Kidney epithelial cell (primary cell): ENCODE data around the gene LEP. TPM values are rescaled to one million over a fixed set of nuclear protein-coding genes. Genes with fewer than 3 reads are reported as not detected.

ENCODE experiments used
- DNase-seq: peaks from one replicate; pipeline ENCODE4 v3.0.0-alpha.2; 2010; ENCODE audit warnings: low read depth
- H3K27me3 ChIP-seq: 2 replicates; pipeline ENCODE4 v1.6.0; 2011; ENCODE audit warnings: low read length; ENCODE audit not compliant: control insufficient read depth, insufficient read depth
- H3K36me3 ChIP-seq: 2 replicates; pipeline ENCODE4 v1.5.1; 2011; ENCODE audit warnings: low read length; ENCODE audit not compliant: control insufficient read depth, insufficient read depth
- H3K4me3 ChIP-seq: 2 replicates; pipeline ENCODE4 v1.5.1; 2011; ENCODE audit warnings: low read depth, mild to moderate bottlenecking, control low read depth, low read length
- CTCF ChIP-seq: IDR thresholded peaks from 2 replicates; pipeline ENCODE4 v1.5.1; 2011; ENCODE audit warnings: mild to moderate bottlenecking, moderate library complexity, low read length, control low read depth, inconsistent platforms; ENCODE audit not compliant: insufficient read depth, poor library complexity, severe bottlenecking
- total RNA-seq: library from RNA; depleted of rRNA; stranded (reverse); fragments of >200 nt; gene quantifications from 2 replicates; pipeline ENCODE4 v1.2.3, GENCODE V29; 2015

Gene LEP
- total RNA-seq, 1 donor from 2014 or later = not detected

DNA sequence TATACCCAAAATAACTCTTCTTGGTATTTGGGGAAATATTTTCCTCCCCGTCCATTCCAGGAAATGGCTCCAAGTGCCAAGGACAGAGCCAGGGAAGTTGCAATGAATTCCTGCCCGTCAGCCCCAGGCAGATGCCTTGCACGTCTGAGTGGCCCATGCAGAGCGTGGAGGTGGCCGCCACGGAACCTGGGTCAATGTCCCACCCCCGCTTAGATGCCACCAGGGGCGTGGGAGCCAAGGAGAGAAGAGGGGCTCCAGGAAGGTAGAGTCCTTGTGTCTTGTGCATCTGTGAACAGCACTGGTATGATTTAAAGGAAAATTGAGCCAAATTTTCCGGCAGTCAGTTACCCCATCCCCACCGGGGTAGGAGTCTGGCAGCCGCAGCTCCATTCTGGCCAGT is 1.6 kb downstream of the LEP start:
- Histone ChIP-seq H3K36me3 (no peaks in the 10 kb centered on the region), H3K4me3 (no peak overlapping the region), H3K27me3 (peaks cover 36% of the 10 kb centered on the region)
- DNase-seq = no peak
- no peak for TF ChIP-seq CTCF

DNA sequence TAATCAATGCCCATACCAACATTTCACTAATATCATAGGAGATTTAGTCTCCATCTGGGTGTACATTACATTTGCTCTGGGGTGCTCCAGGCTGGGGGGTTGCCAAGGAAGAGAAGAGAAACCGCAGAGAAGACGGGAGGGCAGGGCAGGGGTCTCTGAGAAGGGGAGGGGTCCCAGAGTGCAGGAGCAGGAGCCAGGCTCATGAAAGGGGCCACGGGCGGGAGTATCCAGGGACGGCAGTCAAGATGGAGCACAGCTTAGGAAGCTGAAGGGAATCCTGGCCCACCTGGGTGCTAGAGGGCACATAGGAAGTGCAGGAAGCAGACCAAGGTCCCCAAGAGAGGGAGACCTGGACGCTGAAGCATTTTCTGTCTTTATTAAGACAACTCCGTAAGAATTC is 2.2 kb downstream of the LEP start:
- Histone ChIP-seq H3K4me3 (no peak overlapping the region), H3K36me3 (no peaks in the 10 kb centered on the region), H3K27me3 (peaks cover 36% of the 10 kb centered on the region)
- no peak for TF ChIP-seq CTCF
- no peak for DNase-seq

DNA sequence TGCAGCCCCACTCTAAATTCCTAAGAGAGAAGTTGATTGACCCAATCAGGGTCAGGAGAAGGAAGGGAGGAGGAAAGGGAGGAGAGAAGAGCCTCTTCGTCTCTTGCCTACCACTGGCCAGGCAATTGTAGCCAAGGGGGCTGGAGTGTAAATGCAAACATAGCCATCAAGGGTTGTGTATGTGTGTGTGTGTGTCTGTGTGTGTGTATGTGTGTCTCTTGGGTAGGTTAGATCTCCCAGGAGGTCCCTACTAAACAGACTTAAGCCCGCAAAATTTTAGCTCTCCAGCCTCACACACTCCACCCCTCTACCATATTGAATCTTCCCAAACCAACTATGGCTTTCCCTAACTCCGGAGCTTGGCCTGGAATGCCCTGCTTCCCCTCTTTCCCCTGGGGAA is 3.8 kb downstream of the LEP start:
- Histone ChIP-seq H3K27me3 (peaks cover 37% of the 10 kb centered on the region), H3K36me3 (no peaks in the 10 kb centered on the region), H3K4me3 (no peak overlapping the region)
- no peak for TF ChIP-seq CTCF
- DNase-seq = no peak

GRCh38 chr7:128247108-128247507 is 6.0 kb downstream of the LEP start:
- Histone ChIP-seq H3K27me3 (peaks cover 24% of the 10 kb centered on the region), H3K36me3 (no peaks in the 10 kb centered on the region)
- TF ChIP-seq CTCF = no peak

GRCh38 chr7:128247640-128248194 is 6.6 kb downstream of the LEP start:
- Histone ChIP-seq H3K4me3 (no peak overlapping the region), H3K36me3 (no peaks in the 10 kb centered on the region), H3K27me3 (peaks cover 20% of the 10 kb centered on the region)
- TF ChIP-seq CTCF = no peak
- DNase-seq = no peak

More at GRCh38 chr7:128247108-128247507, 6.0 kb downstream of the LEP start:
- no peak for DNase-seq
- no peak overlapping the region for H3K4me3 ChIP-seq

- DNase-seq = no peak
- TF ChIP-seq CTCF = no peak
- peaks cover 9% of the 10 kb centered on the region for H3K27me3 ChIP-seq
- H3K4me3 ChIP-seq = no peak overlapping the region
- no peaks in the 10 kb centered on the region for H3K36me3 ChIP-seq
These were observed 10.3 kb downstream of the LEP start for GRCh38 chr7:128251337-128251736.
